Esophagus squamous epithelium (tissue), 4 donors: Measurements from ENCODE around the gene POU3F3.

Experiments used
- CTCF ChIP-seq, 6 experiments: fragments of 450-650 bp in 4 of 6; fragments of 200-600 bp in 2 of 6; sonication (generic) in 2 of 6; IDR thresholded peaks; one replicate each; pipeline ENCODE4 v1.5.1; 2016 to 2019; ENCODE audit warnings: antibody characterized with exemption in 6 of 6, mild to moderate bottlenecking in 4 of 6, moderate library complexity in 4 of 6
- POLR2A ChIP-seq, 4 donors: fragments of 450-650 bp; IDR thresholded peaks; one replicate each; pipeline ENCODE4 v1.6.1; 2017; ENCODE audit warnings: antibody characterized with exemption in 4 of 4, mild to moderate bottlenecking in 4 of 4, moderate library complexity in 3 of 4

- TF ChIP-seq CTCF (IDR thresholded peaks at IDR 0.05): no peak
- no peak for TF ChIP-seq POLR2A (IDR thresholded peaks at IDR 0.05)
These were observed 42.5 kb downstream of the POU3F3 start for GRCh38 chr2:104896446-104896845.
